ENCODE measurements around the gene EYA2.

Gene EYA2

DNA sequence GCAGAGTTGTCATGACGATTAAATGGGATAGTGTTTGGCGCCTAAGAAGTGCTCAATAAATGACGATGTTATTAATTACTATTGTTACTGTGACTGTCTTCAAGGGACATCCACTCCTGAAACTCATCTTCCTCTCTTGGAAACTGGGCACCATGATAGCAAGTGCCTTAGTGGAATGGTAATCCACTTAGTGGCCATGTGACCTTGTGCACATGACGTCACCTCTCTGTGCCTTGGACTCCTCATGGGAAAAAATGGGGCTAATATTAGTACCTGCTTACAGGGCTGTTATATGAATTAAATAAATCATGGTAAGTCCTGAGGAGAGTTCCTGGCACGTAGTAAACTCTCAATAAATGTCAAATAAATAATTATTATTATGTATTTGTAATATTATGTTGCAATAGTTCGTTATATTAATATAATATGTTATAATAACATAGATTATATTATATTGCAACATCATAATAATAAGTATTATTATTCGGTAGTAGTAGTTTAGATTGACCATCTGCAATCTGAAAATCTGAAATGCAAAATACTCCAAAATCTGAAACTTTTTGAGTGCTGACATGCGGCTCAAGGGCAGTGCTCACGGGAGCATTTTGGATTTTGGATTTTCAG lies 40.9 kb downstream of the EYA2 start:
- TF ChIP-seq, protein P1, sequence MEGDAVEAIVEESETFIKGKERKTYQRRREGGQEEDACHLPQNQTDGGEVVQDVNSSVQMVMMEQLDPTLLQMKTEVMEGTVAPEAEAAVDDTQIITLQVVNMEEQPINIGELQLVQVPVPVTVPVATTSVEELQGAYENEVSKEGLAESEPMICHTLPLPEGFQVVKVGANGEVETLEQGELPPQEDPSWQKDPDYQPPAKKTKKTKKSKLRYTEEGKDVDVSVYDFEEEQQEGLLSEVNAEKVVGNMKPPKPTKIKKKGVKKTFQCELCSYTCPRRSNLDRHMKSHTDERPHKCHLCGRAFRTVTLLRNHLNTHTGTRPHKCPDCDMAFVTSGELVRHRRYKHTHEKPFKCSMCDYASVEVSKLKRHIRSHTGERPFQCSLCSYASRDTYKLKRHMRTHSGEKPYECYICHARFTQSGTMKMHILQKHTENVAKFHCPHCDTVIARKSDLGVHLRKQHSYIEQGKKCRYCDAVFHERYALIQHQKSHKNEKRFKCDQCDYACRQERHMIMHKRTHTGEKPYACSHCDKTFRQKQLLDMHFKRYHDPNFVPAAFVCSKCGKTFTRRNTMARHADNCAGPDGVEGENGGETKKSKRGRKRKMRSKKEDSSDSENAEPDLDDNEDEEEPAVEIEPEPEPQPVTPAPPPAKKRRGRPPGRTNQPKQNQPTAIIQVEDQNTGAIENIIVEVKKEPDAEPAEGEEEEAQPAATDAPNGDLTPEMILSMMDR (IDR thresholded peaks at IDR 0.05), result no peak

DNA sequence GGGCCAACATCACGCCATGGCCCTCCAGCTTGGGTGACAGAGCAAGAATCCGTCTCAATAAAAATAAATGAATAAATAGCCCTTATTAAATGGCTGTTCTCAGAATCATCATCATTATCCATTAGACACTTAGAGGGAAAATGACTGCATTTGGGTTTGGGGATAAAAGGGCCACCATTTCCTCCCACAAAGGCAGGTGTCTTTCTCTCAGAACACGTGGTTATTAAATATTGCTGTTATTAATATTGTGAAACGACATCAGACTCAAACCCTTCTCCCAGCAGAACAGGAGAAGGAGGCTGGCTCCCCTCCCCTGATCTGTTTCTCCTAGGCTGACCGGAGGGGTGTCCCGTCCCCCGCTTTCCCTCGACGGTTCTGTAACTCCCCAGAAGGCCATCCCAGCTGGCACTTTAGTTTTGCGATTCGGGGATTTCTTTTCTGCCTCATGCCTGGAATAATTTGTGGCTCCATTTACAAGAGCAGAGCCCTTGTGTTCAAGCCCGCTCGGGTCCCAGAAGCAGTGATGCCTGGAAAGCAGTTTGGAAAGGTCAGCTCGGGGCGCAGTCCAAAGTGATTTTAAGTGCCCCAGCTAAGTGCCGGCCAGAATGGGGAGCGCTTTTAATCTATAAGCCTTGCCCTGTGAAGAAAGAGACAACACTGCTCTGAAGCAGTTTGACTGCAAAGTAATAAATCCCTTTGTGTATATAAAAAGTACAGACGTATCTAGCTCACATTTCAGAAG lies 41.9 kb downstream of the EYA2 start:
- TF ChIP-seq, protein P1 (IDR thresholded peaks at IDR 0.05), result no peak

DNA sequence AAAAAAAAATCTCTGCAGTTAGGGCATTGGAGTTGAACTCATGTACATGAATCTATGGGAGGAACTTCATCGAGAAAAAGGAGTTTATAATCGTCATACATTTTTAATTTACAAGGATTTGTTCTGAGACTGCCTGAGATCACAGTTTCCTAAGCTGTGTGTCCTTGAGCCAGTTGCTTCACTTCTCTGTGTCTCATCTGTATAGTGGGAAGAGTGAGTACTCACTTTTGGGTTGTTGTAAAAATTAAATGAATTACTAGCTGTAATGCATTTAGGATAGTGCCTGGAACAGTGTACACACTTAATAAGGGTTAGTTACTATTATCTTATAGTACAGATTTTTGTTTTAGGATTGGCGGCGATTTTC lies 42.5 kb downstream of the EYA2 start:
- TF ChIP-seq, protein P1 (IDR thresholded peaks at IDR 0.05), result no peak

DNA sequence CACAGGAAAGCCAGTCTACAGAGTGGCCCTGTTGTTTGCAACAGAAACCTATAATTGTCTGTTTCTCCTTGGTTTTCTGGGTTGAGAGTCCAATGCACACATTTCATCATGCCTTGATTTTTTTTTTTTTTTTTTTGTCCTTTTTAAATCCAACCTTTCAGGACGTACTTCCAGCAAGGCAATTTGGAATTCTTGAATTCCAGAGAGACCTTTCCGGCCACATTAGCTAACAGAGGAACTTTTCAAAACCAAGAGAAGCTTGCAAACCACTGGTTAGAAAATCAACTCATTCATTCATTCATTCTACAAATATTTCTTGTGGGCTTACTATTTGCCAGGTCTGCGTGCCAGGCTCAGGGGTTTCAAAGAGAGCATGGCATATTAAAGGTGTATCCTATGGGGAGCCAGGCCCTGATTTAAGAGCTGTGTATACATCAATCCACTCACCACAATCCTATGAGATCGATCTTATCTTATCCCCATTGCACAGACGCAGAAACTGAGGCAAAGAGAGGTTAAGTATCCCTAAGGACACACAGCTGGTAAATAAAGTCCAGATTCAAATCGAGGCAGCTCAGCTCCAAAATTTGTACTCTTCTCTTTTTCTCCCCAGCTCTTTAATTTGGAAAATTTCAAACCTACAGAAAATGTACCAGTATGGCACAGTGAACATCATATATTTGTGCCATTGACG lies 43.0 kb downstream of the EYA2 start:
- TF ChIP-seq, protein P1 (IDR thresholded peaks at IDR 0.05), result no peak

DNA sequence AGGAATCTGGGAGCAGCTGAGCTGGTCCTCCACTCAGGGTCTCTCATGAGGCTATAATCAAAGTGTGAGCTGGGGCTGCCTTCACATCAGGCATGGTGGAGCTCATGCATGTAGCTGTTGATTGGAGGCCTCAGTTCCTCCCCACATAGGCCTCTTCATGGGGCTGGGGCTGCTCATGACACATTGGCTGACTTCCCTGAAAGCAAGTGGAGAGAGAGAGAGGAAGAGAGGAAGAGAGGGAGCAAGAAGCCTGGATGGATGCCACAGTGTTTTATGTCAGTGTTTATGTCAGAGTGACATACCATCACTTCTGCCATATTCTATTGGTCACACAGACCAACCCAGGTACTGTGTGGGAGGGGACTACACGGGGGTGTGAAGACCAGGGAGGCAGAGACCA lies 43.8 kb downstream of the EYA2 start:
- TF ChIP-seq, protein P1 (IDR thresholded peaks at IDR 0.05), result no peak

DNA sequence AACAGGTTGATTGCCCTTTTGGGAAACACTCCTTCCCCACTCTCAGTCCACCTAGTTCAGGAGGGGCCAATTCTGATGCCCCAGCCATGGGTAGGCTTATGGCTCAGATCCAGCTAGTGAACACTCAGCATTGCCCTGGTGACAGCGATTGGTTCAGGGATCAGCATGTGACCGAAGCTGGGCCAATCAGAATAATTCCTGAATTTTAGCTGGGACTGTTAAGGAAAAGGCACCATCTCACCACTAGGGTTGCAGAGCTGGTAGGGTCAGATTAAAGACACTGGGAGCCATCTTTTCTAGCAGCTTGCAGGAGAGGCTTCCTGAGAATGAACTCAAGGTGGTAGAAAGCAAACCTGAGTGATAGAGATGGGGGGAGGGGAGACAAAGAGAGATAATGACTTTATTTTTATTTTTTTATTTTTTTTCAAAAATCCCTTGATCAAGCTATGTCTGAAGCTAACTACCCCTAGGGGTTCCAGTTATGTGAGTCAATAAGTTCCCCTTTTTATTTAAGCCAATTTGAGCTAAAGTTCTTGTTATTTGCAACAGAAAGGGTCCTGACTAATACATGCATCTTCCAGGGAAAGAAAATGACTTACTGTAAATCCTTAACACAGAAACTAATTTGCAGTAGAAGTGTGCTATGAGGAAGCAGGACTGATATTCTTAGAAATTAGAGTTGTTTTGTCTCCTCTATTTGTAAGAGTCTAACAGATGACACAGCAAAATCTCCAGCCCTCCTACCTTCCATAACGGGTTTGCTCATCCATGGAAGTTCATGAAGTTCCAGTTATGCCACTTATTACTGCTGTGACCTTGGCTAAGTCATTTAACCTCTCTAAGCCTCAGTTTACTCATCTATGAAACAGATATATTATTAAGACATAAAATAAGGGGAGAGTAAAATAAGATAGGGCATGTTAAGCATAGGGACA lies 44.7 kb downstream of the EYA2 start:
- TF ChIP-seq, protein P1 (IDR thresholded peaks at IDR 0.05), result no peak

DNA sequence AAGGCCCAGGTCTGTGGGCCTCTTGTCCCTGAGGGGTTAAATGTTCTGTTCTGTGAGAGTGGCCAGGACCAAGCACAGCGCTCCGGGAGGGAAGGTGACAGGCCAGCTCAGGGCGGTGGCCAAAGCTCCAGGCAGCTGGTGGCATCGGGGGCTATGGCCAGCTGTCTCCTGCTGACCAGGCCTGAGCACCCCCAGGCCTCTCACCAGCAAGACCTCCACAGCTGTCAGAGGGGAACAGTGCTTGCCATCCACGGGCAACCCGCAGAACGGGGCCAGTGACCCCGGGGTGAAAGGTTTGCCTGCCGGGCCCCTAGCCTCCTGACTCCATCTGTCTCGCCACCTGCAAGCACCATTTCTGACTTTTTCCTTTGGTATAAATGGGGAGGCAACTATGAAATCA lies 46.0 kb downstream of the EYA2 start:
- TF ChIP-seq, protein P1 (IDR thresholded peaks at IDR 0.05), result no peak

Measured in LNCAP (cell line).